B cell (primary cell): Measurements from ENCODE around the gene KAZN.

Source experiments
- EZH2 ChIP-seq: IDR thresholded peaks from 2 replicates; pipeline ENCODE4 v1.6.1; 2012; ENCODE audit warnings: borderline replicate concordance, low read depth, mild to moderate bottlenecking, moderate library complexity, low read length; ENCODE audit not compliant: insufficient read depth, poor library complexity, severe bottlenecking
- TF ChIP-seq, protein P1 (sequence below): fragments of 200-600 bp; IDR thresholded peaks from one replicate; pipeline ENCODE4 v1.8.0; 2022; ENCODE audit warnings: antibody characterized with exemption, mild to moderate bottlenecking

DNA sequence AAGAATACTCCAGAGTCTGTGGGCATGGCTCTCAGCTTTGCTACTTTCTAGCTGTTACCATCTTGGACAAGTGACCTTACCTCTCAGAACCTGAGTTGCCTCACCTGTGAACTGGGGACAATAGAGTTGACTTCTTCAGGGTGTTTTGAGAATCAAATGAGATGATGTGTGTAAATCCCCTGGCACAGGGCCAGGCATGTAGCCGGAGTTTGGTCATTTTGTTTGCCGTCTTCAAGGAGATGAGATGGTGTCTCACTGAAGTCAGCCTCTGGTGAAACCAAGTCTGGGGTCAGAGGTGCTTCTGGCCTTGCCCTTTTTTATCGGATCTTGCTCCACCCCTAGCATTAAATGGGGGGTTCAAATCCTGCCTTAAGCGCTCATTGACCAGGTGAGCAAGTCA is 405.9 kb downstream of the KAZN start:
- TF ChIP-seq EZH2 = no peak
- TF ChIP-seq, protein P1, sequence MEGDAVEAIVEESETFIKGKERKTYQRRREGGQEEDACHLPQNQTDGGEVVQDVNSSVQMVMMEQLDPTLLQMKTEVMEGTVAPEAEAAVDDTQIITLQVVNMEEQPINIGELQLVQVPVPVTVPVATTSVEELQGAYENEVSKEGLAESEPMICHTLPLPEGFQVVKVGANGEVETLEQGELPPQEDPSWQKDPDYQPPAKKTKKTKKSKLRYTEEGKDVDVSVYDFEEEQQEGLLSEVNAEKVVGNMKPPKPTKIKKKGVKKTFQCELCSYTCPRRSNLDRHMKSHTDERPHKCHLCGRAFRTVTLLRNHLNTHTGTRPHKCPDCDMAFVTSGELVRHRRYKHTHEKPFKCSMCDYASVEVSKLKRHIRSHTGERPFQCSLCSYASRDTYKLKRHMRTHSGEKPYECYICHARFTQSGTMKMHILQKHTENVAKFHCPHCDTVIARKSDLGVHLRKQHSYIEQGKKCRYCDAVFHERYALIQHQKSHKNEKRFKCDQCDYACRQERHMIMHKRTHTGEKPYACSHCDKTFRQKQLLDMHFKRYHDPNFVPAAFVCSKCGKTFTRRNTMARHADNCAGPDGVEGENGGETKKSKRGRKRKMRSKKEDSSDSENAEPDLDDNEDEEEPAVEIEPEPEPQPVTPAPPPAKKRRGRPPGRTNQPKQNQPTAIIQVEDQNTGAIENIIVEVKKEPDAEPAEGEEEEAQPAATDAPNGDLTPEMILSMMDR = no peak
